Transverse colon (tissue), 4 donors: ENCODE data around the gene MCM9. TPM values are rescaled to one million over a fixed set of nuclear protein-coding genes. Genes with fewer than 3 reads are reported as not detected.
A peak's percentile ranks its signal among the peaks of the same experiment; 100 is the strongest.

Source experiments
- DNase-seq: peaks from one replicate; pipeline ENCODE4 v3.0.0-alpha.2; 2019
- H3K27ac ChIP-seq, 4 donors: fragments of 200-600 bp; sonication (generic); 2 replicates each; pipeline ENCODE4 v1.5.1; 2016 to 2018; ENCODE audit warnings: inconsistent platforms in 4 of 4
- H3K27me3 ChIP-seq: fragments of 200-600 bp; sonication (generic); 2 replicates; pipeline ENCODE4 v1.5.1; 2017; ENCODE audit warnings: inconsistent platforms
- H3K36me3 ChIP-seq, 4 donors: fragments of 200-600 bp; sonication (generic); 2 replicates each; pipeline ENCODE4 v1.5.1; 2017 to 2019; ENCODE audit warnings: inconsistent platforms in 4 of 4
- H3K4me1 ChIP-seq, 4 donors: fragments of 200-600 bp; sonication (generic); 2 replicates each; pipeline ENCODE4 v1.5.1; 2017 to 2020; ENCODE audit warnings: inconsistent platforms in 4 of 4
- H3K4me3 ChIP-seq, 4 donors: fragments of 200-600 bp; sonication (generic); 1 replicate in 1 of 4; 2 replicates in 3 of 4; pipeline versions ENCODE4 v1.5.1 to v1.6.1; 2017 to 2019; ENCODE audit warnings: inconsistent platforms in 4 of 4
- H3K9me3 ChIP-seq, 2 donors: fragments of 200-600 bp; sonication (generic); 2 replicates each; pipeline ENCODE4 v1.5.1; 2017 to 2019; ENCODE audit warnings: inconsistent platforms in 2 of 2
- EP300 ChIP-seq: sonication (generic); formaldehyde crosslinking; IDR thresholded peaks from one replicate; pipeline ENCODE4 v1.6.1; 2017; ENCODE audit warnings: antibody characterized with exemption, low read depth
- POLR2A ChIP-seq: fragments of 450-650 bp; IDR thresholded peaks from one replicate; pipeline ENCODE4 v1.6.1; 2016; ENCODE audit warnings: antibody characterized with exemption, mild to moderate bottlenecking, moderate library complexity
- POLR2AphosphoS5 ChIP-seq, 3 donors: sonication (generic); formaldehyde crosslinking; IDR thresholded peaks; one replicate each; pipeline ENCODE4 v1.6.1; 2016; ENCODE audit warnings: antibody characterized with exemption in 3 of 3
- WGBS, 2 donors: methylation state at CpG; one replicate each; pipeline ENCODE4 v1.1.5; 2018; ENCODE audit warnings: low coverage in 1 of 2; 5-methylcytosine and 5-hydroxymethylcytosine counted together
- in situ Hi-C, 4 donors: fragments of 200-750 bp; cut with MboI; loops; one replicate each; pipeline versions ENCODE4 v1.15.0 to v1.15.1; 2017; ENCODE audit warnings: low sequenced_read_pairs in 3 of 4, low pct_ligation_motif_present in 1 of 4, low pct_unique_long_range_greater_than_20kb in 1 of 4
- intact Hi-C: fragments of 100-400 bp; cut with DNase I; formaldehyde crosslinking; loops from one replicate; pipeline ENCODE4 v1.15.1; 2023; ENCODE audit warnings: low total_unique reads
- total RNA-seq, 4 donors: library from RNA; depleted of rRNA; stranded (reverse); fragments of >200 nt; gene quantifications; one replicate each; pipeline ENCODE4 v1.1.0, GENCODE V29; 2016
- TF ChIP-seq, protein P1 (sequence below), 5 experiments: fragments of 200-600 bp in 3 of 5; fragments of 450-650 bp in 2 of 5; sonication (generic) in 3 of 5; IDR thresholded peaks; 1 replicate in 2 of 5; 2 replicates in 3 of 5; pipeline ENCODE4 v1.5.1; 2016 to 2017; ENCODE audit warnings: antibody characterized with exemption in 5 of 5, inconsistent platforms in 3 of 5, mild to moderate bottlenecking in 2 of 5, moderate library complexity in 1 of 5

MCM9 gene
- total RNA-seq, 4 donors from 2014 or later, result 5.2 to 27.6 (median 19.0) TPM

DNA sequence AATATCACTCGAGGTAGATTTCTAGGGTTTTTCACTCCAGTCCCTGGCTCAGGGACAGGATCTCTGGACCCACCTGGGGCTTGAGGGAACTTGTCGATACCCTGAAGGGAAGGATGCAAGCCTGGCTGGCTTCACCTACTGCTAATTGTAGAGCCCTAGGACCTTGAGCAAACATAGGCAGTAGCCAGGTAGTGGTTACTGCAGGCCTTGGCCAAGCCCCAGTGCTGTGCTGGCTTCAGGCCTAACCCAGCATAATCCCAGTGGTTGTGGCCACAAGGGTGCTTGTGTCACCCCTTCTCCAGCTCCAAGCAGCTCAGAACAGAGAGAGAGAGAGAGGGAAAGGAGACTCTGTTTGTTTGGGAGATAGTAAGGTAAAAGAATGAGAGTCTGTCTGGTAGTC lies 5.8 kb upstream of the MCM9 start:
- no peak for DNase-seq
- intact Hi-C loops, result no loop called here
- WGBS, 2 donors, result 84% methylated on average over 2 of the region's 2 CpGs; no CpG with 5 or more reads in 1 of the 2 donors

DNA sequence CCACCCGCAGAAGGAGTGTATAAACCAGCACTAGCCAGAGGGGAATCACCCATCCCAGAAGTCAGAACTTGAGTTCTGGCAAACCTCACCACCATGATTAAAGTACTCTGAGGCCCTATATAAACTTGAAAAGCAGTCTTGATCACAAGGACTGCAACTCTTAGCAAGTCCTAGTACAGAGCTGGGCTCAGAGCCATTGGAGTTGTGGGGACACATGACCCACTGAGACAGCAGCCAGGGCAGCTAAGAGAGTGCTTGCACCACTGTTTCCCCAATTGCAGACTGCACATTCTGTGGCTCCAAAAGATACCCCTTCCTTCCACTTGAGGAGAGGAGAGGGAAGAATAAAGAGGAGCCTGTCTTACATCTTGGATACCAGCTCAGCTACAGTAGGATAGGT lies 4.7 kb upstream of the MCM9 start:
- no peak for DNase-seq
- intact Hi-C loops, result loop anchor here (5.0 kb wide), 1 partner anchor 42 kb away; no protein-coding TSS in a partner anchor
- in situ Hi-C loops, result no loop called here
- H3K36me3 ChIP-seq, result no peaks in the 10 kb centered on the region
- H3K4me1 ChIP-seq, result peaks cover 0 to 6% (median 3%) of the 10 kb centered on the region in 4 donors
- H3K27ac ChIP-seq, result no peak overlapping the region
- no peaks in the 10 kb centered on the region for H3K27me3 ChIP-seq
- 89 to 100% methylated on average over 1 of the region's 1 CpG for WGBS, 2 donors
- H3K4me3 ChIP-seq, result no peak overlapping the region
- peaks cover 5 to 8% of the 10 kb centered on the region in 2 donors for H3K9me3 ChIP-seq
- TF ChIP-seq POLR2A (no peak), POLR2AphosphoS5 (IDR thresholded peaks at IDR 0.05) (no peak), EP300 (no peak)
- TF ChIP-seq, protein P1, sequence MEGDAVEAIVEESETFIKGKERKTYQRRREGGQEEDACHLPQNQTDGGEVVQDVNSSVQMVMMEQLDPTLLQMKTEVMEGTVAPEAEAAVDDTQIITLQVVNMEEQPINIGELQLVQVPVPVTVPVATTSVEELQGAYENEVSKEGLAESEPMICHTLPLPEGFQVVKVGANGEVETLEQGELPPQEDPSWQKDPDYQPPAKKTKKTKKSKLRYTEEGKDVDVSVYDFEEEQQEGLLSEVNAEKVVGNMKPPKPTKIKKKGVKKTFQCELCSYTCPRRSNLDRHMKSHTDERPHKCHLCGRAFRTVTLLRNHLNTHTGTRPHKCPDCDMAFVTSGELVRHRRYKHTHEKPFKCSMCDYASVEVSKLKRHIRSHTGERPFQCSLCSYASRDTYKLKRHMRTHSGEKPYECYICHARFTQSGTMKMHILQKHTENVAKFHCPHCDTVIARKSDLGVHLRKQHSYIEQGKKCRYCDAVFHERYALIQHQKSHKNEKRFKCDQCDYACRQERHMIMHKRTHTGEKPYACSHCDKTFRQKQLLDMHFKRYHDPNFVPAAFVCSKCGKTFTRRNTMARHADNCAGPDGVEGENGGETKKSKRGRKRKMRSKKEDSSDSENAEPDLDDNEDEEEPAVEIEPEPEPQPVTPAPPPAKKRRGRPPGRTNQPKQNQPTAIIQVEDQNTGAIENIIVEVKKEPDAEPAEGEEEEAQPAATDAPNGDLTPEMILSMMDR (IDR thresholded peaks at IDR 0.05), result no peak

More for the DNA sequence above, 5.8 kb upstream of the MCM9 start:
- Histone ChIP-seq H3K27me3 (no peaks in the 10 kb centered on the region), H3K27ac (no peak overlapping the region), H3K4me3 (no peak overlapping the region), H3K36me3 (no peaks in the 10 kb centered on the region), H3K4me1 (peaks cover 0 to under 1% (median under 1%) of the 10 kb centered on the region in 4 donors), H3K9me3 (peaks cover 15 to 19% of the 10 kb centered on the region in 2 donors)
- TF ChIP-seq POLR2AphosphoS5 (IDR thresholded peaks at IDR 0.05), result no peak
- no peak for TF ChIP-seq EP300
- no peak for TF ChIP-seq POLR2A
- TF ChIP-seq, protein P1 (IDR thresholded peaks at IDR 0.05), result no peak
- in situ Hi-C loops, result no loop called here

DNA sequence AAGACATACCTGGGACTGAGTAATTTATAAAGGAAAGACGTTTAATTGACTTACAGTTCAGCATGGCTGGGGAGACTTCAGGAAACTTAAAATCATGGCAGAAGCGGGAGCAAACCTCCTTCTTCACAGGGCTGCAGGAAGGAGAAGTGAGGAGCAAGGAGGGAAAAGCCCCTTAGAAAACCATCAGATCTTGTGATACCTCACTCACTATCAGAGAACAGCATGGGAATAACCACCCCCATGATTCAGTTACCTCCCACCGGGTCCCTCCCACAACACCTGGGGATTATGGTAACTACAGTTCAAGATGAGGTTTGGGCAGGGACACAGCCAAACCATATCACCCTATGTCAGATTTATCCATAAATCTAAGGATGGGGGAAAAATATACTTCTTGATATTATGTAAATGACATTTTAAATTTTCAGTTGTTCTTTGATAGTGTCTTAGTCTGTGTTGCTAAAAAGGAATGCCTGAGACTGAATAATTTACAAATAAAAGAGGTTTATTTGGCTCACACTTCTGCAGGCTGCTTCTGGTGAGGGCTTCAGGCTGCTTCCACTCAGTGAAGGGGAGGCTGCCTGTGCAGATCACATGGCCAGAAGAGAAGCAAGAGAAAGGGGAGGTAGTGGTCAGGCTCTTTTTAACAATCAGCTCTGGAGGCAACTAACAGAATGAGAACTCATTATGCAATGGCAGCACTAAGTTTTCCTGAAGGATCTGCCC lies 1.2 kb upstream of the MCM9 start:
- 62 to 71% methylated on average over 3 of the region's 3 CpGs for WGBS, 2 donors
- peaks cover 0 to 3% (median 0%) of the 10 kb centered on the region in 4 donors for H3K36me3 ChIP-seq
- intact Hi-C loops, result loop anchor here (5.0 kb wide), 1 partner anchor 39 kb away; no protein-coding TSS in a partner anchor
- no peak for DNase-seq
- in situ Hi-C loops, result no loop called here
- no peaks in the 10 kb centered on the region for H3K27me3 ChIP-seq
- H3K27ac ChIP-seq, result peak overlapping the region in 2 of 4 donors; percentile 98 to 99
- TF ChIP-seq, protein P1 (IDR thresholded peaks at IDR 0.05), result no peak
- TF ChIP-seq POLR2A, result no peak
- no peak for TF ChIP-seq EP300
- TF ChIP-seq POLR2AphosphoS5 (IDR thresholded peaks at IDR 0.05), result no peak
- peaks cover 0 to 16% (median 10%) of the 10 kb centered on the region in 4 donors for H3K4me1 ChIP-seq
- no peaks in the 10 kb centered on the region for H3K9me3 ChIP-seq
- no peak overlapping the region for H3K4me3 ChIP-seq

DNA sequence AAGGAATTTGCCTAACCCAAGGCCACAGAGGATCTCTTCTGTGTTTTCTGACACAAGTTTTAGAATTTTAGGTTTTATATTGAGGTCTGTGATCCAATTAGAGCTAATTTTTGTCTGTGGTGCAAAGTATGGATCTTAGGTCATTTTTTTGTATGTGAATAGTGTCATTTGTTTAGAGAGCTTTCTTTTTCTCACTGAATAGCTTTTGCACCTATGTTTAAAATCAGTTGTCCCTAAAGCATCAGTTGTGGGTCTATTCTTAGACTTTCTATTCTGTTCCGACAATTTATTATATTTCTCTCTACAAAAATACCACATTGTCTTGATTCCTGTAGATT lies 341 bp upstream of the MCM9 start:
- TF ChIP-seq EP300 (no peak), POLR2AphosphoS5 (IDR thresholded peaks at IDR 0.05) (no peak), POLR2A (no peak)
- TF ChIP-seq, protein P1 (IDR thresholded peaks at IDR 0.05), result no peak
- peak overlapping the region; percentile 66 to 97 (median 84) for H3K4me3 ChIP-seq
- H3K4me1 ChIP-seq, result peaks cover 0 to 16% (median 10%) of the 10 kb centered on the region in 4 donors
- DNase-seq, result no peak
- in situ Hi-C loops (no loop called here), intact Hi-C loops (loop anchor here (5.0 kb wide), 1 partner anchor 38 kb away; no protein-coding TSS in a partner anchor)
- H3K27ac ChIP-seq, result peak overlapping the region; percentile 97 to 99 (median 98)
- H3K9me3 ChIP-seq, result no peaks in the 10 kb centered on the region
- WGBS, 2 donors, result 18 to 22% methylated on average over 1 of the region's 1 CpG
- no peaks in the 10 kb centered on the region for H3K27me3 ChIP-seq
- peaks cover 0 to 12% (median 0%) of the 10 kb centered on the region in 4 donors for H3K36me3 ChIP-seq
